Retinal pigment epithelial cell (primary cell): Measurements from ENCODE around the gene GFPT2.
A peak's percentile ranks its signal among the peaks of the same experiment; 100 is the strongest.

Source experiments
- DNase-seq: peaks from one replicate; pipeline ENCODE4 v3.0.0-alpha.2; 2010; ENCODE audit warnings: low read depth
- H3K4me3 ChIP-seq: 2 replicates; pipeline ENCODE4 v1.5.1; 2011; ENCODE audit warnings: mild to moderate bottlenecking, low read length, control low read depth, moderate library complexity
- TF ChIP-seq, protein P1 (sequence below): conservative IDR thresholded peaks from 2 replicates; pipeline ENCODE4 v1.5.1; 2011; ENCODE audit warnings: low read depth, low read length, control low read depth, inconsistent platforms

The GFPT2 gene

DNA sequence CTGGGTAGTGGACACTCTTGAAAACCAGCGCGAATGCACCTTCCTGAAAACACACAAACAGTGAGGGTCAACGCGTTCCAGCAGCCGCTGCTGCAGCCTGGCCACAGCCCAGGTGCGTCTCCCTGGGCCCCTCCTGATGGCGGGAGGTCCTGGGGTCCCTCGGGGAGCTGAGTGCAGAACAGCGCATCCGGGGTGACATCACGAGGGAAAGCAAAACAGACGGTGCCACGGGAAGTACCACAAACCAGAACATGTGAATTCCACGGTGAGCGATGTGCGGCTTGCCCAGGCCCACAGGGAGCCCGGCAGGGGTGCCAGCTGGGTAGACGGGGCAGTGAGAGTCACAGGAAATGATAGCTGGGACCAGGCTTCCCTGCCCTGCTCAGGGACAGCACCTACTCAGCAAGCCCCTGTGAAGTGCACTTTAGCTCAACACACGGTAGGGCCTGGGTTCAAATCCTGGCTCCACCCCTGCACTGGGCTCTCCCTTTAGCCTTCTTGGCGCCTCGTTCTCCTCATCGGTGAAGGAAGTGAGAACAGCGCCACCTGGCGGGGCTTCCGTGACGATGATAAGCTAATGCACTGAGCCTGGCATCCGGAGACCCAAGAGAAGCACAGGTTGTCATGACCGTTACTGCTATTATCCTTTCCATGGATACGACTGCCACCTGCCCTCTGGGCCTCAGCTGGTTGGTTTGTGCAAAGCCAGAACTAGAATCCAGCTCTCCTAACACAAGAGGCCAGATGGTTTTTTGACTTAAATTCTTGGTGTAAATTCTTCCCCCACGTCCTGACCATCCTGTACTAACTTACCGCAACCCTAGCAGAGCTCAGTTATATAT, 24.6 kb downstream of the GFPT2 start:
- TF ChIP-seq, protein P1, sequence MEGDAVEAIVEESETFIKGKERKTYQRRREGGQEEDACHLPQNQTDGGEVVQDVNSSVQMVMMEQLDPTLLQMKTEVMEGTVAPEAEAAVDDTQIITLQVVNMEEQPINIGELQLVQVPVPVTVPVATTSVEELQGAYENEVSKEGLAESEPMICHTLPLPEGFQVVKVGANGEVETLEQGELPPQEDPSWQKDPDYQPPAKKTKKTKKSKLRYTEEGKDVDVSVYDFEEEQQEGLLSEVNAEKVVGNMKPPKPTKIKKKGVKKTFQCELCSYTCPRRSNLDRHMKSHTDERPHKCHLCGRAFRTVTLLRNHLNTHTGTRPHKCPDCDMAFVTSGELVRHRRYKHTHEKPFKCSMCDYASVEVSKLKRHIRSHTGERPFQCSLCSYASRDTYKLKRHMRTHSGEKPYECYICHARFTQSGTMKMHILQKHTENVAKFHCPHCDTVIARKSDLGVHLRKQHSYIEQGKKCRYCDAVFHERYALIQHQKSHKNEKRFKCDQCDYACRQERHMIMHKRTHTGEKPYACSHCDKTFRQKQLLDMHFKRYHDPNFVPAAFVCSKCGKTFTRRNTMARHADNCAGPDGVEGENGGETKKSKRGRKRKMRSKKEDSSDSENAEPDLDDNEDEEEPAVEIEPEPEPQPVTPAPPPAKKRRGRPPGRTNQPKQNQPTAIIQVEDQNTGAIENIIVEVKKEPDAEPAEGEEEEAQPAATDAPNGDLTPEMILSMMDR = peak; percentile 81
- DNase-seq = peak; percentile 23
- H3K4me3 ChIP-seq = no peak overlapping the region

DNA sequence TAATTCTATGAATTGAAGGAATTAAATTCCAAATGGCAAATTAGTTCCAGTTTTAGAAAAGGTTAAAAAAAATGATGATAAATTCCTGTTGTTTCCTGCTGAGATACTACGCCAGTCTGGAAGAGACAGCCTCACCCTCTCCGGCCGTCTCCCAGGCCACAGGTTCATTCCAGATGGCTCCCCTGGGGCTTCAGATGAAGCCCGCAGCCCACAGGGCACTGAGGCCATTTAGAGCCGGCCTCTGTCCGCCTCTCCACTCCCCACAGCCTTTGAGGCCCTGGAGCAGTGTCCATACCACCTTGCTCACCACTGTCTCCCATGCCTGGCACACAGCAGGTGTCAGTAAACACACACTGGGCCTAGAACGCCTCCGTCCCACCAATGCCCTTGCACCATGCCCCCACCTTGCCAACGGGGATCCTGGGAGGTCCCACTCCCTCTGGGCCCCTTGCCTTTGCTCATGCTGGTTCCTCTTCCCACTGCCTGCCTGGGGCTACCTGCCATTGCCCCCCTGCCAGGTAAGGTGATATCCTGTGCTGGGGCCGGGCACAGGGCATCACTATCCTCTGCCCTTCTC, 26.1 kb downstream of the GFPT2 start:
- no peak for DNase-seq
- H3K4me3 ChIP-seq = no peak overlapping the region
- TF ChIP-seq, protein P1 = no peak

- TF ChIP-seq, protein P1 = no peak
- no peak overlapping the region for H3K4me3 ChIP-seq
- no peak for DNase-seq
Measured at GRCh38 chr5:180324601-180324950, 28.6 kb downstream of the GFPT2 start.

GRCh38 chr5:180323941-180324600, 29.1 kb downstream of the GFPT2 start:
- H3K4me3 ChIP-seq = no peak overlapping the region
- DNase-seq = no peak
- TF ChIP-seq, protein P1 = no peak

DNA sequence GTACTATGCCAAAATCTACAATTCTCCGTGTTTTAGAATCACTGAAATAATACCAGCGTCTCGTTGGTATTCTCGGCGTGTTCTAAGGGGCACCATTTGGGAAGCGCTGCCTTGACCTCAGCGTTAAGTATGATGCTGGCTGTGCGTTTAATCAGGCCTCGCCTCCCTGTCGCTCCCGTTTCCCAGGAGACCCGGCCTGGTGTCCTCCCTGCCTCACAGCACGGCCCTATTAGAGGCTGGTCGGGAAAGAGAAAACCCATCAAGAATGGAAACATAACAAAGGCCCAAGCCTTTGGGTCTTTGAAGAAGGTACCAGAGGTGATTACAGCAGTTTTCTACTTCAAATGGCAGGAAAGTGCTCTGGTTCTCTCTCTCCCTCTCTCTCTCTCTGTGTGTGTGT, 30.0 kb downstream of the GFPT2 start:
- H3K4me3 ChIP-seq = no peak overlapping the region
- TF ChIP-seq, protein P1 = no peak
- no peak for DNase-seq

- no peak for DNase-seq
- TF ChIP-seq, protein P1 = no peak
- H3K4me3 ChIP-seq = no peak overlapping the region
Measured at GRCh38 chr5:180318456-180319089, 34.6 kb downstream of the GFPT2 start.
